ENCODE data around the gene FER.
A peak's percentile ranks its signal among the peaks of the same experiment; 100 is the strongest.

The FER gene

DNA sequence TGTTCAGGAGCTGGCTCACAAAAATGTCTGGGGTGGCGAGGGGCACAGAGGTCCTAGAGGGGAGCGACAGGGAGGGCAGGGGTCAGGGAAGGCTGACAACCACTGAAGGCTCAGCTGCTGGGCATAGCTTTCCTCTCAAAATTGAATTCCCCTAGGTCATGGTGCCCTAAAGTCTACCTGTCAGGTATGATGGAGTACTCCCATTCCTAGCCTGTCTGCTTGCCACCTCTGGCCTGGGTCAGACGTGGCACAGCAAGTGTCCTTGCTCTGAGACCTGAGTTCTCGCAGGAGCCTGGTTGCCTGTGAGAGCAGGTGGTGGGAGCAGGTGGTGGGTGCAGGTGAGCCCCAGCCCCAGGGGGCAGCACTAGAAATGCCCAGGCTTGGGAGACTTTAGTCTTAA lies 486.7 kb downstream of the FER start:
- H3K4ac ChIP-seq (ENCODE audit: low read depth in 1 of 2, low read length in 2 of 2): no peak overlapping the region
- no peak overlapping the region for H4K91ac ChIP-seq (ENCODE audit: low read length)
- no peak overlapping the region for H2BK12ac ChIP-seq (ENCODE audit: low read length in 2 of 2)
- H3K79me1 ChIP-seq (replicated peaks; ENCODE audit: low read length, poor library complexity, severe bottlenecking): no peaks in the 10 kb centered on the region
- no peak overlapping the region for H2BK5ac ChIP-seq (ENCODE audit: low read depth, low read length, poor library complexity, severe bottlenecking)
- peaks cover 18% of the 10 kb centered on the region for H3K9me3 ChIP-seq (ENCODE audit: control insufficient read depth, low read length)
- H3K4me3 ChIP-seq (ENCODE audit: insufficient read depth in 1 of 2, low read depth in 1 of 2, low read length in 2 of 2): no peak overlapping the region
- H2AFZ ChIP-seq (ENCODE audit: low read depth, low read length): no peak overlapping the region
- H3K14ac ChIP-seq (ENCODE audit: low read length in 2 of 2): no peak overlapping the region
- H3K18ac ChIP-seq (ENCODE audit: low read depth in 1 of 2, low read length in 2 of 2): no peak overlapping the region
- no peaks in the 10 kb centered on the region for H3K36me3 ChIP-seq (ENCODE audit: control insufficient read depth in 1 of 2, insufficient read depth in 2 of 2, low read depth in 1 of 2, low read length in 2 of 2)
- no peak overlapping the region for H3K9ac ChIP-seq (ENCODE audit: low read length)
- no peaks in the 10 kb centered on the region for H3K4me1 ChIP-seq (ENCODE audit: control insufficient read depth, insufficient read depth, low read depth, low read length)
- no peak overlapping the region for H3K23ac ChIP-seq (ENCODE audit: low read length in 2 of 2)
- H4K8ac ChIP-seq (ENCODE audit: low read length): no peak overlapping the region
- no peak overlapping the region for H2AK5ac ChIP-seq (ENCODE audit: low read length, severe bottlenecking)
- H3K27me3 ChIP-seq (ENCODE audit: control insufficient read depth in 1 of 2, insufficient read depth in 1 of 2, low read length in 2 of 2): peaks cover 0 to 11% of the 10 kb centered on the region in 2 experiments
- H2BK120ac ChIP-seq (ENCODE audit: low read depth, low read length): no peak overlapping the region
- DNase-seq: no peak
- WGBS: 92% methylated on average over 4 of the region's 4 CpGs
- no peak overlapping the region for H2BK15ac ChIP-seq (ENCODE audit: low read depth, poor library complexity, severe bottlenecking)
- H3K27ac ChIP-seq (ENCODE audit: low read length, poor library complexity, severe bottlenecking): no peak overlapping the region
- no peak overlapping the region for H3K4me2 ChIP-seq (ENCODE audit: low read length, poor library complexity, severe bottlenecking)

DNA sequence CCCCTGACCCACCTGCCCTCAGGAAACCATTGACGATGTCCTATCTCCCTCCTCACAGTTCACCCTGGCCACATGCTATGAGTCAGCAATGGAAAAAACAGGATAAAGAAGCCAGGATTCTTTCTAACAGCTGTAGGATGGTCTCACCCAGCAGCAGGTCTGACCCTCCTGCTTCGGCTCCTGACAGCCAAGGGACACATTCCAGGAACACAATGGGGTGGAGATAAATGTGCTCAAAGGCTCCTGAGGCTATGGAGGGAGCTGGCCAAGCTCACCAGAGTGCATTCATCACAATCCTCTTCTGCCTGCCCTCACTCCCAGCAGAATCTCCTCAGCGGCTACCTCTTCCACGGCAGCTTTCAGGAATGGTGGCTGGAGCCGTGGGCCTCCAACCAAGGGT lies 491.8 kb downstream of the FER start:
- H3K9ac ChIP-seq (ENCODE audit: low read length): no peak overlapping the region
- no peak overlapping the region for H3K23ac ChIP-seq (ENCODE audit: low read length in 2 of 2)
- no peaks in the 10 kb centered on the region for H3K36me3 ChIP-seq (ENCODE audit: control insufficient read depth in 1 of 2, insufficient read depth in 2 of 2, low read depth in 1 of 2, low read length in 2 of 2)
- no peak overlapping the region for H3K18ac ChIP-seq (ENCODE audit: low read depth in 1 of 2, low read length in 2 of 2)
- no peaks in the 10 kb centered on the region for H3K27me3 ChIP-seq (ENCODE audit: control insufficient read depth in 1 of 2, insufficient read depth in 1 of 2, low read length in 2 of 2)
- no peak overlapping the region for H3K27ac ChIP-seq (ENCODE audit: low read length, poor library complexity, severe bottlenecking)
- H3K4me2 ChIP-seq (ENCODE audit: low read length, poor library complexity, severe bottlenecking): no peak overlapping the region
- H3K4ac ChIP-seq (ENCODE audit: low read depth in 1 of 2, low read length in 2 of 2): no peak overlapping the region
- H2BK120ac ChIP-seq (ENCODE audit: low read depth, low read length): no peak overlapping the region
- H2AK5ac ChIP-seq (ENCODE audit: low read length, severe bottlenecking): no peak overlapping the region
- no peak for DNase-seq
- H3K4me3 ChIP-seq (ENCODE audit: insufficient read depth in 1 of 2, low read depth in 1 of 2, low read length in 2 of 2): no peak overlapping the region
- H3K9me3 ChIP-seq (ENCODE audit: control insufficient read depth, low read length): peaks cover 16% of the 10 kb centered on the region
- H3K79me1 ChIP-seq (replicated peaks; ENCODE audit: low read length, poor library complexity, severe bottlenecking): no peaks in the 10 kb centered on the region
- no peak overlapping the region for H2BK12ac ChIP-seq (ENCODE audit: low read length in 2 of 2)
- H2BK5ac ChIP-seq (ENCODE audit: low read depth, low read length, poor library complexity, severe bottlenecking): no peak overlapping the region
- H2AFZ ChIP-seq (ENCODE audit: low read depth, low read length): no peak overlapping the region
- no peak overlapping the region for H4K91ac ChIP-seq (ENCODE audit: low read length)
- 79% methylated on average over 4 of the region's 5 CpGs for WGBS
- no peak overlapping the region for H2BK15ac ChIP-seq (ENCODE audit: low read depth, poor library complexity, severe bottlenecking)
- H3K14ac ChIP-seq (ENCODE audit: low read length in 2 of 2): no peak overlapping the region
- no peaks in the 10 kb centered on the region for H3K4me1 ChIP-seq (ENCODE audit: control insufficient read depth, insufficient read depth, low read depth, low read length)
- no peak overlapping the region for H4K8ac ChIP-seq (ENCODE audit: low read length)

- H3K79me1 ChIP-seq (replicated peaks; ENCODE audit: low read length, poor library complexity, severe bottlenecking): no peaks in the 10 kb centered on the region
- H3K14ac ChIP-seq (ENCODE audit: low read length in 2 of 2): no peak overlapping the region
- H3K23ac ChIP-seq (ENCODE audit: low read length in 2 of 2): no peak overlapping the region
- H2BK15ac ChIP-seq (ENCODE audit: low read depth, poor library complexity, severe bottlenecking): no peak overlapping the region
- H3K18ac ChIP-seq (ENCODE audit: low read depth in 1 of 2, low read length in 2 of 2): no peak overlapping the region
- H3K4me2 ChIP-seq (ENCODE audit: low read length, poor library complexity, severe bottlenecking): no peak overlapping the region
- H2AFZ ChIP-seq (ENCODE audit: low read depth, low read length): no peak overlapping the region
- H3K9ac ChIP-seq (ENCODE audit: low read length): no peak overlapping the region
- no peak overlapping the region for H4K91ac ChIP-seq (ENCODE audit: low read length)
- no peak overlapping the region for H4K8ac ChIP-seq (ENCODE audit: low read length)
- H2BK5ac ChIP-seq (ENCODE audit: low read depth, low read length, poor library complexity, severe bottlenecking): no peak overlapping the region
- H2BK120ac ChIP-seq (ENCODE audit: low read depth, low read length): no peak overlapping the region
- H3K36me3 ChIP-seq (ENCODE audit: control insufficient read depth in 1 of 2, insufficient read depth in 2 of 2, low read depth in 1 of 2, low read length in 2 of 2): no peaks in the 10 kb centered on the region
- peak; percentile 17 for DNase-seq
- no peak overlapping the region for H3K4me3 ChIP-seq (ENCODE audit: insufficient read depth in 1 of 2, low read depth in 1 of 2, low read length in 2 of 2)
- no peak overlapping the region for H3K27ac ChIP-seq (ENCODE audit: low read length, poor library complexity, severe bottlenecking)
- peaks cover 13% of the 10 kb centered on the region for H3K9me3 ChIP-seq (ENCODE audit: control insufficient read depth, low read length)
- H3K27me3 ChIP-seq (ENCODE audit: control insufficient read depth in 1 of 2, insufficient read depth in 1 of 2, low read length in 2 of 2): no peaks in the 10 kb centered on the region
- H3K4ac ChIP-seq (ENCODE audit: low read depth in 1 of 2, low read length in 2 of 2): no peak overlapping the region
- no peak overlapping the region for H2BK12ac ChIP-seq (ENCODE audit: low read length in 2 of 2)
- no peak overlapping the region for H2AK5ac ChIP-seq (ENCODE audit: low read length, severe bottlenecking)
- no peaks in the 10 kb centered on the region for H3K4me1 ChIP-seq (ENCODE audit: control insufficient read depth, insufficient read depth, low read depth, low read length)
These were observed 494.8 kb downstream of the FER start for GRCh38 chr5:109242518-109242917.

- no peak overlapping the region for H3K4ac ChIP-seq (ENCODE audit: low read depth in 1 of 2, low read length in 2 of 2)
- WGBS: 75% methylated on average over 2 of the region's 2 CpGs
- H3K27me3 ChIP-seq (ENCODE audit: control insufficient read depth in 1 of 2, insufficient read depth in 1 of 2, low read length in 2 of 2): no peaks in the 10 kb centered on the region
- no peak overlapping the region for H3K27ac ChIP-seq (ENCODE audit: low read length, poor library complexity, severe bottlenecking)
- no peaks in the 10 kb centered on the region for H3K36me3 ChIP-seq (ENCODE audit: control insufficient read depth in 1 of 2, insufficient read depth in 2 of 2, low read depth in 1 of 2, low read length in 2 of 2)
- H4K8ac ChIP-seq (ENCODE audit: low read length): no peak overlapping the region
- no peak overlapping the region for H4K91ac ChIP-seq (ENCODE audit: low read length)
- H2AK5ac ChIP-seq (ENCODE audit: low read length, severe bottlenecking): no peak overlapping the region
- H3K23ac ChIP-seq (ENCODE audit: low read length in 2 of 2): no peak overlapping the region
- H3K9ac ChIP-seq (ENCODE audit: low read length): no peak overlapping the region
- H2BK120ac ChIP-seq (ENCODE audit: low read depth, low read length): no peak overlapping the region
- no peak for DNase-seq
- H3K79me1 ChIP-seq (replicated peaks; ENCODE audit: low read length, poor library complexity, severe bottlenecking): no peaks in the 10 kb centered on the region
- H3K4me1 ChIP-seq (ENCODE audit: control insufficient read depth, insufficient read depth, low read depth, low read length): no peaks in the 10 kb centered on the region
- H2BK15ac ChIP-seq (ENCODE audit: low read depth, poor library complexity, severe bottlenecking): no peak overlapping the region
- no peak overlapping the region for H2BK12ac ChIP-seq (ENCODE audit: low read length in 2 of 2)
- peaks cover 8% of the 10 kb centered on the region for H3K9me3 ChIP-seq (ENCODE audit: control insufficient read depth, low read length)
- H3K14ac ChIP-seq (ENCODE audit: low read length in 2 of 2): no peak overlapping the region
- no peak overlapping the region for H2AFZ ChIP-seq (ENCODE audit: low read depth, low read length)
- no peak overlapping the region for H3K18ac ChIP-seq (ENCODE audit: low read depth in 1 of 2, low read length in 2 of 2)
- no peak overlapping the region for H3K4me2 ChIP-seq (ENCODE audit: low read length, poor library complexity, severe bottlenecking)
- no peak overlapping the region for H3K4me3 ChIP-seq (ENCODE audit: insufficient read depth in 1 of 2, low read depth in 1 of 2, low read length in 2 of 2)
- H2BK5ac ChIP-seq (ENCODE audit: low read depth, low read length, poor library complexity, severe bottlenecking): no peak overlapping the region
These were observed 498.7 kb downstream of the FER start for GRCh38 chr5:109246395-109246794.

Data from mesenchymal stem cell (in vitro differentiated cells and primary cell).